ENCODE results near the gene LPAR3.

The LPAR3 gene

DNA sequence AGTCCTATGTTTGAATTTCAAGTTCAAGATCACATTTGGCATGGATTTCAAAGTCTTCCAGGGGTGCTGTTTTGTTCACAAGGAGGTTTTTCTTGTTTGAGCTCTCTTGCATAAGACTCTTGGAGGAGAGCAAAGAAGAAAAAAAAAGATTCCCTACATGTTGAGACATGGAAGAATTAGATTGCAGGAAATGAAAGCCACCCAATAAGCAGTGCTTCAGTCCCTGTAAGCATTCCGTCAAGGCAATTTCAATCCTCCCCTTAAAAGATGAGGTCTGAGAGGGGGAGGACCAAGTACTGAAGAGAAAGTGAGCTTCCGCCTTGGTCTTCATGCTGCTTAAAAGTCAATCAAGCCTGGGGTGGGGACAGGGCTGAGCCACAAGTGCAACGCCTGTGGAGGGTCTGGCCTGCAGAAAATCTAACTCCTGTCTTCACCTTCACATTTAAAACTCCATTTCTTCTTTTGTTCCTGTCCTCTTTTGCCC lies 50.2 kb downstream of the LPAR3 start:
- TF ChIP-seq, protein P1, sequence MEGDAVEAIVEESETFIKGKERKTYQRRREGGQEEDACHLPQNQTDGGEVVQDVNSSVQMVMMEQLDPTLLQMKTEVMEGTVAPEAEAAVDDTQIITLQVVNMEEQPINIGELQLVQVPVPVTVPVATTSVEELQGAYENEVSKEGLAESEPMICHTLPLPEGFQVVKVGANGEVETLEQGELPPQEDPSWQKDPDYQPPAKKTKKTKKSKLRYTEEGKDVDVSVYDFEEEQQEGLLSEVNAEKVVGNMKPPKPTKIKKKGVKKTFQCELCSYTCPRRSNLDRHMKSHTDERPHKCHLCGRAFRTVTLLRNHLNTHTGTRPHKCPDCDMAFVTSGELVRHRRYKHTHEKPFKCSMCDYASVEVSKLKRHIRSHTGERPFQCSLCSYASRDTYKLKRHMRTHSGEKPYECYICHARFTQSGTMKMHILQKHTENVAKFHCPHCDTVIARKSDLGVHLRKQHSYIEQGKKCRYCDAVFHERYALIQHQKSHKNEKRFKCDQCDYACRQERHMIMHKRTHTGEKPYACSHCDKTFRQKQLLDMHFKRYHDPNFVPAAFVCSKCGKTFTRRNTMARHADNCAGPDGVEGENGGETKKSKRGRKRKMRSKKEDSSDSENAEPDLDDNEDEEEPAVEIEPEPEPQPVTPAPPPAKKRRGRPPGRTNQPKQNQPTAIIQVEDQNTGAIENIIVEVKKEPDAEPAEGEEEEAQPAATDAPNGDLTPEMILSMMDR (IDR thresholded peaks at IDR 0.05) = no peak

DNA sequence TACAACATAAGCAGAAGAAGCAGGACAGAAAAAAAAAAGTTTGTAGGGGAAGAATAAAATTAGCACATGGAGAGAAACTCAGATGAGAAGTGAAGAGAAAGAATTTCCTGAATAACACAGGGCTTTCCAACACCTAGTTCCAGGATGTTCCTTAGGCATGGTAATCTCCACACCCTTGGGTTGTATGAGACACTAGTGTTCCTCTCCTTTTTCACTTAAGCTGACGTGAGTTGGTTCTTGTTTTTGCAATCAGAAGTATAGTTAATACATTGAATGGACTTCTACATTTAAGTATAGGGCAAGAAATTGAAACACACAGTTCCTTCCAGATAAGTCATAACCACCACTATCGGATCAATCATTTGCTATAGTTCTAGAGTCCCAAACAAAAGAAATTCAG lies 51.0 kb downstream of the LPAR3 start:
- TF ChIP-seq, protein P1 (IDR thresholded peaks at IDR 0.05) = no peak

DNA sequence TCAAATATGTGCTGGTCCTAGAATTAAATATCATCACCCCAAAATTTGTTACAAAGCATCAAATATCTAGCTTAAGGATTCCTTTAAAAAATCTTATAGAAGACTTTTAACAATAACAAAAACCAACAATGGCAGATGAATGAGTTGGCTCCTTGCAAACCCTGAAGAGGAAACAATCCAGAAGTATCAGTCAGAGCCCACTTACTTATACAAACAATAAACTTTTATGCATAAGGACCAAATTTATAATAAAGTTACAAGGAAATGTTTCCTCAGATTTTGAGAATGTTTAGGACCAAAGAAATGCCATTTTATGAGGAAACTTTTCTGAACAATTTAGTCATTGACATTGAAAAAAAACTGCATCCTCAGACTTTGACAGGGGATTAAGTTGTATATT lies 52.7 kb downstream of the LPAR3 start:
- TF ChIP-seq, protein P1 (IDR thresholded peaks at IDR 0.05) = no peak

DNA sequence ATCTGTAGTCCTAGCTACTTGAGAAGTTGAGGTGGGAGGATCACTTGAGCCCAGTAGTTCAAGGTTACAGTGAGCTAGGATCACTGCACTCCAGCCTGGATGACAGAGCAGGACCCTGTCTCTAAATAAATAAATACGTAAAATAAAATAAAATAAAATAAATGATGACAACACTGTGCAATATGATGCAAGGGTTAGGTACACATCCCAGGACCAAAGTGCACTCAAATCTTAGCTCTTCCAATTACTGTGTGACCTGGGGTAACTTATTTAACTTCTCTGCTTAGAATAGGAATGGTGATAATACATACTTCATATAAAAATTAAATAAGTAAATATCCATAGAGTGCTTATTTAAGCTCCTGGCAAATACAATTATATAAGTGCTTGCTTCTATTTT lies 53.5 kb downstream of the LPAR3 start:
- TF ChIP-seq, protein P1 (IDR thresholded peaks at IDR 0.05) = no peak

DNA sequence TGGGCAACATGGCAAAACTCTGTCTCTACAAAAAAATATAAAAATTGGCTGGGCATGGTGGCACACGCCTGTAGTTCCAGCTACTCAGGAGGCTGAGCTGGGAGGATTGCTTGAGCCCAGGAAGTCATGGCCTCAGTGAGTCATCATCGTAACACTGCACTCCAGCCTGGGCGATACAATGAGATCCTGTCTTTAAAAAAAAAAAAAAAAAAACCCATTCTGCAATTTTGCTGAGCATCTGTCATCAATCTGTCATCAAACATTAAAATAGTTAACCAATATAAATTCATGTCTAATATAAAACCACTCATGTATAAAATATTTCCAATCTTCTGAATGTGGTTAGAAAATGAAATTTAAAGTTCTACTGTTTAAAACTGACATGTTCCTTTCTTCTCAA lies 56.9 kb downstream of the LPAR3 start:
- TF ChIP-seq, protein P1 (IDR thresholded peaks at IDR 0.05) = no peak

DNA sequence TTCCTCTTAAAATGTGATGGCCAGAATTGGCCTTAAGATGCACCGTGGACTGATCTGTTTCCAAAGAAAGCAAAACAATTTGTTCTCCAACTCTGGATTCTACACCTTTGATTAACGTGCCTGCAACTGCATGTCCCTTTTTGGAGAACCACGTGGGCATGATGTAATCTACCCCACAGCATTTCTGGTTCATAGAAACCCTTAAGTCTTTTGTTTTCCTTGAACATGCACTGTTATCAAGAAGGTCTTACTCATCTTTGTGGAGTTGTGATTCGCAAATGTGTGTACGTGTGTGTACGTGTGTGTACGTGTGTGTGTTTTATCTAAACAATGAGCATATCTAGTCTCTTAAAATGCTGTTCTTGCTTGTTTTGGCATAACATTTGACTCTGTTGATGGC lies 57.8 kb downstream of the LPAR3 start:
- TF ChIP-seq, protein P1 (IDR thresholded peaks at IDR 0.05) = no peak

DNA sequence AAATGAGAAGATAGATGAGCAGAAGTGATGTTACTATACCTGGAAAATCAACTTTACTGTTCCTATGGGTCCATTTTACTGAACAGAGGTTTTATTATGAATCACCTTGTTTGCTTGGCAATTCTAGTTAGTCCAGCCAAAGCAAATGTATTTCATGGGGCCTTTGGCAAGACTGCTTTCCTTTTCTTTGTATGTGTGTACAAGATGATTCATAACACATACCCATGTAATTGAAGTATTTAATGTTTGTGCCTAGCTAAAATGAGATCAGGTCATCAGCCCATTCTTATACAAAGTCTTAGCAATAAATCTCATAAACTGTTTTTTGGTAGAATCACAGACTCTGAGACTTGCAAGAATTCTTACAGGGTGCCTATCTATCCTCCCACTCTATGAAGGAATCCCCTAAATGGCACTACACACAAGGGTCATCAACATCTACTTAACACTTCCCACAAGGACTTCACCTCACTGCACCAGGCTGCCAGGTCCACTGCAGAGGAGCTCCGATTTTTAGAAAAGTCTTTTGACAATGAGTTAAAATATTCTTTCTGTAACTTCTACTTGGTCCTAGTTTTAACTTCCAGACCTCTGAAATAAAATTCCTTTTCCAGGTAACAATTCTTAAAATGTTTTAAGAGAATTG lies 58.5 kb downstream of the LPAR3 start:
- TF ChIP-seq, protein P1 (IDR thresholded peaks at IDR 0.05) = no peak

DNA sequence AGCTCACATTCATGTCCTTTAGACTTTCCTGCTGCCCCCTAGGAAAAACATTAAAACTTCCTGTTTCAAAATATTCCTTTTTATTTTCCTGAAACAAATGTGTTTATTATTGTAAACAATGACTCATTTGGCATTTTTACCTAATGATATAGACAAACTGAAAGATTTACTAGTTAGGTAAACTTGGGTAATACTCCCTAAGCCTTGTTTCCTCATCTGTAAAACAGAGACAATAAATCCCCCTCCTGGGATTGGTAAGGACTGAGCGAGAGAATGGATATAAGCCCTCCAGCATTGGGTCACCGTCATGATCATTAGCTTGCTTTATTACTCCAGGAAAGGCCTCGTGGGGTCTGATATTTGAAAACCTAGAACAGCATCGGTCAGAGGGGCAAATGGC lies 59.8 kb downstream of the LPAR3 start:
- TF ChIP-seq, protein P1 (IDR thresholded peaks at IDR 0.05) = no peak

Measured in LNCAP (cell line).